ENCODE data around the gene PTPRH.

GRCh38 chr19:55226788-55227187, 17.5 kb upstream of the PTPRH start:
- TF ChIP-seq GATA2 (IDR thresholded peaks at IDR 0.05; ENCODE audit: low read depth, low read length), result no peak
- TF ChIP-seq GATA3 (IDR thresholded peaks at IDR 0.05; ENCODE audit: low read depth, low read length), result no peak

Data from SH-SY5Y (cell line).